NCI-H1092 treated with DMSO at 0.1 percent for 48 hours (cell line): ENCODE measurements around the gene CFAP74.
"Not testable (repeated sequence)": the region's sequence is repeated elsewhere in the genome, so short reads cannot be mapped to it uniquely, and the experiment has no call there.

Source experiments
- DNase-seq: peaks from one replicate; lab custom pipeline; 2025; lab: John Stamatoyannopoulos, UW

Gene CFAP74

GRCh38 chr1:1895456-1896336 lies 107.9 kb downstream of the CFAP74 start:
- no peak for DNase-seq

GRCh38 chr1:1895060-1895418 lies 108.5 kb downstream of the CFAP74 start:
- no peak for DNase-seq

- DNase-seq, result no peak
Measured at GRCh38 chr1:1894354-1895059, 109.1 kb downstream of the CFAP74 start.

GRCh38 chr1:1893997-1894353 lies 109.6 kb downstream of the CFAP74 start:
- no peak for DNase-seq

- no peak for DNase-seq
Measured at GRCh38 chr1:1893291-1893985, 110.1 kb downstream of the CFAP74 start.

- DNase-seq, result no peak
Measured at GRCh38 chr1:1892763-1893120, 110.8 kb downstream of the CFAP74 start.

- no peak for DNase-seq
Measured at GRCh38 chr1:1892079-1892762, 111.4 kb downstream of the CFAP74 start.

GRCh38 chr1:1891349-1892078 lies 112.1 kb downstream of the CFAP74 start:
- DNase-seq, result peak; percentile 43

GRCh38 chr1:1890506-1891348 lies 112.9 kb downstream of the CFAP74 start, which contains the start of gene GNB1:
Gene GNB1, minus strand, starts transcription at chr1:1891087. Its CDS starts 65,634 bp downstream, at chr1:1825453.
- DNase-seq, result peak; percentile 70

- no peak for DNase-seq
Measured at GRCh38 chr1:1889847-1890505, 113.6 kb downstream of the CFAP74 start.

- no peak for DNase-seq
Measured at GRCh38 chr1:1889090-1889750, 114.4 kb downstream of the CFAP74 start.

GRCh38 chr1:1883890-1884289 lies 119.7 kb downstream of the CFAP74 start:
- DNase-seq, result not testable (repeated sequence)

- no peak for DNase-seq
Measured at GRCh38 chr1:1883092-1883873, 120.3 kb downstream of the CFAP74 start.

- no peak for DNase-seq
Measured at GRCh38 chr1:1881727-1882126, 121.9 kb downstream of the CFAP74 start.

GRCh38 chr1:1880617-1881312 lies 122.8 kb downstream of the CFAP74 start:
- DNase-seq, result no peak

GRCh38 chr1:1879942-1880341 lies 123.6 kb downstream of the CFAP74 start:
- no peak for DNase-seq

- DNase-seq, result no peak
Measured at GRCh38 chr1:1877865-1878436, 125.6 kb downstream of the CFAP74 start.
